C1 segment of cervical spinal cord (tissue), 14 donors: ENCODE data around the gene RAPSN.

ENCODE experiments used
- DNase-seq, 14 donors: peaks; one replicate each; lab custom pipeline; 2025; lab: John Stamatoyannopoulos, UW

RAPSN gene

DNA sequence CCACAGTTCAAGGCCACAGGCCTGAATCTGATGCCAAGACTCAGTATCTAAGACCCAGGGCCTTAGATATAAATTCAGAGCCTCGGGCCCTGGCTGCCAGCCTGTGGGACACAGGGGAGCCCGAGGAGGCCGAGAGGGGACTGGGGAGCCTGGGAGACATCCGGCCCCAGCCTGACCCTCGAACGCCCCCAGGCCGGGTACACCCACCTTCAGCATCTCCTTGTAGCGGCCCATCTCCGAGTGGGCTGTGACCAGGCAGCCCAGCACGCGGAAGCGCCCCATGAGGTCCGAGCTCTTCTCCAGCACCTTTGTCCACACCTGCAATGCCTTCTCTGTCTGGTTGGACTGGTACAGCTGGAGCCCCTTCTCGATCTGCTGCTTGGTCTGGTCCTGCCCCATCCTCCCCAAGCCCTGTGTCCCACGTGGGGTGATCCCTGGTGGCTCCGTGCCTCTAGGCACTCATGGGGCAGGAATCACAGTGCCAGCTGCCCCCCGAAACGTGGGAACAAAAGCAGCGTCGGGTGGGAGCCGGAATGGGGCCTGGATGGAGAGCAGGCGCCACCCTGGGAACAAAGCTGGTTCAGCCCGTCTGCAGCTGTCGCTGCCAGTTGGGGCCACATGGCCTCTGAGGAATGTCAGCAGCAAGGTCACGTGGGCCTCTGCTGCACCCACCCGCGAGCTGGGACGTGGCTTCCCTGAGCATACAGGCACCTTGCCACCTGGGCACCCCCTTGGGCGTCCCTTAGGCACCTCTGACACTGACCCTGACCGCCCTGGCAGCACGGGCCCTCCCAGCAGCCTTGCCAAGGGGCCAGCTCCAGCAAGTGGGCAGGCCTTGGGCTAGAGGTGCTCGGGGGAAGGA, at the start of gene RAPSN:
TSS of gene RAPSN (minus strand) at position 571 of the 862 bp plus-strand sequence. CDS start at position 399, 172 bp downstream.
- no peak for DNase-seq

DNA sequence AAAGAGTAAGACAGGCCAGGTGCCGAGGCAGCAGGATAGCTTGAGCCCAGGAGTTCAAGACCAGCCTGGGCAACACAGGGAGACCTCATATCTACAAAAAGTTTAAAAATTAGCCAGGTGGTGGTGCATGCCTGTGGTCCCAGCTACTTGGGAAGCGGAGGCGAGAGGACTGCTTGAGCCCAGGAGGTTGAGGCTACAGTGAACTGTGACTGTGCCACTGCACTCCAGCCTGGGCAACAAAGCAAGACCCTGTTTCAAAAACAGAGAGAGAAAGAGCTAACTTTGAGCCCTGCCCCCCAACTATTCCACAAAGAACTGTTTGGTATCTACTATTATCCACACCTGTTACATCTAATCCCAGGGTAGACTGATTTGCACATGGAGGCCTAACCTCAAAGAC, 49.2 kb upstream of the RAPSN start:
- DNase-seq = no peak

DNA sequence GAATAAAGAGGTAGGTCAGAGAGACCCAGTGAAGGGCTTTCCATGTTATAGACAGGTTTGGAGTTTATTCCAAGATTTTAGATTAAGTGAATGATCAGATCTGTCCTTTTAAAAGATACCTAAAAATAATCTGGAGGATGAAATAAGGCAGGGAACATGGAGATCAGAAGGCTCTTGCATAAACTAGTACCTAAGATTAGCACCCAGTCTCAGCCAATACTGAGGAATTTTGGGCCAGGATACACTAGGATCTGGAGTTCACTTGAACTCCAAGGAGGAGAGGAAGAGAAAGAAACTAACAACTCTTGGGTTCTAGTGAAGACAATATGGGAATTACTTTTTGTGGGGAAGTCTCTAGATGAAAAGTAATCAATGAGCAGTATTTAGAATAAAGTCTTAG, 47.9 kb upstream of the RAPSN start:
- no peak for DNase-seq

DNA sequence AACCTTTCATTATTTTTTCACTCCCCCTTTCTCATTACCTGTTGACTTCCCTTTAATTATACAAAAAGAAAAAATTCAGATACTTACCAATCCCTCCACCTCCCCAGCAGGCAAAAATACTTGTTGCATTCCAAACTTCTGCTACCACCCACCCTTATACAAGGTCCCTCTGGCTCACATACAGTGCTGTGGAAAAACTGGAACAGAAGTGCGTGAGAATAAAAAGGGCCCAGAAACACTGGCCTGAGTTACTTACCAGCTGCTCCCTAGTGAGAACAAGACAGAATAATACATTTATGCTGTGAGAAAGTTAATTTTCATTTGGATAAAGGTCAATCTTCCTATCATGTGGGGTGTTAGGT, 46.9 kb upstream of the RAPSN start:
- no peak for DNase-seq

DNA sequence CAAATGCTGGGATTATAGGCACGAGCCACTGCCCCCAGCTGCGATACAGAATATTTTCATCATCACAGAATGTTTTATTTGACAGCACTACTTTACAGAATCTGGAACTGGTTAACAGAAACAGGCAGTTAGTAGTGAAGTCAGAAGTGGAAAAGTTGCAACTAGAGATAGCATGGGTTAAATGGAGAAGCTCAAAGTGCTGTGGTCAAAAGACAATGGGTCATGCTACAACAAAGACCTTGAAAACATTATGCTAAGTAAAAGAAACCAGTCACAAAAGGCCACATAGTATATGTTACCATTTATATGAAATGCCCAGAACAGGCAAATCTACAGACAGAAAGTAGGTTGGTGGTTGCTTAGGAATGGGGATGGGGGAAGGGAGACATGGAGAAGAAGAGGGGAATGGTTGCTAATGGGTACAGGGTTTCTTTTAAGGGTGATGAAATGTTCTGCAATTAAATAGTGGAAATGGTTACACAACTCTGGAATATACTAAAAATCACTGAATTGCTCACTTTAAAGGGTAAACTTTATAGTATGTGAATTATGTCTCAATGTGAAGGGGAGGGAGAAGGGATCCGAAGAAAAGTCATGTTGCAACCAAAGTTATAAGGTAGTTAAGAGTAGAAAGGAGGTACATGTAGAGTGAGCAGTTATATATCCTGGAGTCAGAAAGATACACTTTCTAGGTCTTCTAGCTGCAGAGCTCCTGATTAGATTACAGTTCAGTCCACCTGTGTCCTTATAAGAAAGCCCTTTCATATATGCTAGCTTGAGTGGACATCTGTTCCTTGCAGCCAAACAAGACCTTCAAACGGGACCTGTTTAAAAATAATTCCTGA, 46.3 kb upstream of the RAPSN start:
- DNase-seq = no peak

DNA sequence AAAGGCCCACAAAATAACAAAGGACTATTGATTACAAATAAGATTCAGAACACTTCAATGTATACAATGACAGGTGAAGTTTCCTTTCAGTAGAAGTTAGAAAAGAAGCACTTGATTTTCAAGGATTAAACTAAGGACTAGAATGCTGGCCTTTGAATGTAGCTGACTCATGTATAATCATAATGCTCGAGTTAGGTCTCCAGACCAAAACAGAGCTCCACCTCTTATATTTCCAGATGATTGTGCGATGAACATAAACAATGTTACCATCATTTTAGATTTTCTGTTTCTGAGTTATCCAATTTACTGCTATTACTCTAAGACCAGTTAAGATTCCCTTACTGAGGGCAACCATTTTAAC, 40.4 kb upstream of the RAPSN start:
- DNase-seq = no peak

DNA sequence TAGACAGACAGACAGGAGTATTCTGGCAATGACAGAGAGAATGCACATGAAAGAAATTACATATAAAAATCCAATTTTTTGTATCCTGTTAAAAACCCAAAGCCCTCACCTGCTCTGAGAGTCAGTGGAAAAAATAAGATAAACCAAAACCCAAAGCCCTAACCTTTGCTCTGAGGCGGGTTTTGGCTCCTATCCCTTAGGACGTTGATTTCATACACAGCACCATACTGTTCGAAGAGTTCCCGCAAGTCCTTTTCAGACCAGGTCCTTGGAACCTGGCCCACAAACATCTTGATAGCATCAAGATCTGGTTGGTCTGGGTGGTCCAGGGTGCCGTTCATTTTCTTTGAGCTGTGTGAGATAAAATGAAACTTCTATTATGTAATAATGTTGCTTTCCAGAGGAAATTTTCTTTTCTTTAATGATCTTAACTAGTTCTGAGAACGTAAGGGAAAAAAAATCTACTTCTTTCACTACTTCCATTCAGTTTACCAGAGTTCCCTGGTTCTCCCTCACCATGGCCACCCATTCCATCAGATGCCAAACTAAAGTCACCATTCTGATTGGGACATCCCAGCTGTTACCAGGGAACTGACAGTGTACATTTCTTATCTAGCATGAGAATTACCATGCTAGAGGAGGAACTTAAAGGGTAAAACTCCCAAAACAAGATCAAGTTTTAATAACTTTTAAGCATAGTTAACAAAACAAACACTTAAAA, 39.9 kb upstream of the RAPSN start:
- no peak for DNase-seq

DNA sequence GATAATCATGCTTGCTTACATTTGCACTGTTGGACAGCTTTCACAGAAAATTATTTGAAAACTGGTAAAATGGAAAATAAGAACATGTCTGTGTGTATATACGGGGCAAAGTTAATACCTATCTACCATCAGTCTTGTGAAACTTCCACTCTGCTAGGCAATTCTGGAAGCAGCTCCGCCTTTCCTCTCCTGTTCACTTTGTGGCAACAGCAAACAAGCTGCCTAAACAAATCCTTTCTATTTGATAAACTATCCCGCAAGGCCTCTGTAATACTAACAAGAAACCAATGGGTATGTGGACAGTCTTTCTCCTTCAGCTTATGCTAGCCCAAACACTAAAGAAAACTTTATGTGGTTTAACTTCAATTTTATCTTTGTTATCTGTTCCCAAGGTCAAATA, 39.2 kb upstream of the RAPSN start:
- no peak for DNase-seq

DNA sequence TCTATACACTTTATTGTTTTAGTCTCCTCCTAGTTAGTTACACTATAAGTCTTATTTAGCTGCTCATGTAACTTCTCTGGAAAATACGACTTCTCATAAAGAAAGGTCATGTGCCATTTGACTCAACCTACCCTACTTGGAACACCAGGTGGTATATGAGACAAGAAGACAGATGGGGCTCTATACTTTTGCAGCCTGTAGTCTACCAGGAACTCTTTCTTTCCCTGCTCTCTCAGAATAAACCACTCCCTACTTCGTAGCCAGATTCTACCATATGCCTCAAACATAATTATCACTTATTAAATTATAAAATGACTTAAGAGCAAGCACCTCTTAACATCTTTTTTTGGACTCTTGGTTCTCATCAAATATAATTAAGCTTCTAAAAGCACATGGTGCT, 38.5 kb upstream of the RAPSN start:
- no peak for DNase-seq

DNA sequence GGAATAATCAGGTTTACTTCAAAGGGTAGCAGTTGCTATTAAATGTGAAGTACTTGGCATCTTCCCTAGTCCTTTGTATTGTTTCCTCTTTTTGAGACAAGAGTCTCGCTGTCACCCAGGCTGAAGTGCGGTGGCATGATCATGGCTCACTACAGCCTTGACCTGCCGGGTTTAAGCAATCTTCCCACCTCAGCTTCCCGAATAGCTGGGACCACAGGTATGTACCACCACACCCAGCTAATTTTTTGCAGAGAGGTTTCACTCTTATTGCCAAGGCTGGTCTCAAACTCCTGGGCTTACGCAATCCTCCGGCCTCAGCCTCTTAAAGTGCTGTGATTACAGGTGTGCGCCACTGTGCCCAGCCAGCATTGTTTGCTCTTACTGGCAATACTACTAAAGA, 36.2 kb upstream of the RAPSN start:
- no peak for DNase-seq

DNA sequence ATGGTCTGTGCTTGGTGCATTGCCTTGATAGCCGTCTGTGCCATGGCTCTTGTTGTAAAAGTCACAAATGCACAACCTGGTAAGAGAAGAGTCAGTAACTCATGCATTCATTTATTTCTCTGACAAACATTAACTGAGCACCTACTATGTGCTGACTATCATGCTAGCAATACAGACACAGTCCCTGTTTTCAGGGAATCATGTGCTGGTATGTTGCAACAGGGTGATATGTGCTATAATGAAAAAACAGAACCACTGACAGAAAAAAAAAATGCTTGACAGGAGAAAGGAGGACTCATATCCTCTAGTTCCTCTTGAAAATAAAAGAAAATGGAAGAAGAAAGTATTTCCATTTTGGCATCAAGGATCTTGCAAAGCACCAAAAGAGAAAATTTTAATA, 34.5 kb upstream of the RAPSN start:
- no peak for DNase-seq

DNA sequence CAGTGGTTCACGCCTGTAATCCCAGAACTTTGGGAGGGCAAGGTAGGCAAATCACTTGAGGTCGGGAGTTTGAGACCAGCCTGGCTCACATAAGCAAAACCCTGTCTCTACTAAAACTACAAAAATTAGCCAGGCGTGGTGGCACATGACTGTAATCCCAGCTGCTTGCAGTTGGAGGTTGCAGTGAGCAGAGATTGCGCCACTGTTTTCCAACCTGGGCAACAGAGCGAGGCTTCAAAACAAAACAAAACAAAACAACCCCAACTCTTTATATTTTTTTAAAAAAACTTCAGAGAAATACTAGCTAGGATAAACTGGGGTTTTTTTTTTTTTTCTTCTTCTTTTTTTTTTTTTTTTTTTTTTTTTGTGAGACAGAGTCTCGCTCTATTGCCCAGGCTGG, 31.8 kb upstream of the RAPSN start:
- no peak for DNase-seq

DNA sequence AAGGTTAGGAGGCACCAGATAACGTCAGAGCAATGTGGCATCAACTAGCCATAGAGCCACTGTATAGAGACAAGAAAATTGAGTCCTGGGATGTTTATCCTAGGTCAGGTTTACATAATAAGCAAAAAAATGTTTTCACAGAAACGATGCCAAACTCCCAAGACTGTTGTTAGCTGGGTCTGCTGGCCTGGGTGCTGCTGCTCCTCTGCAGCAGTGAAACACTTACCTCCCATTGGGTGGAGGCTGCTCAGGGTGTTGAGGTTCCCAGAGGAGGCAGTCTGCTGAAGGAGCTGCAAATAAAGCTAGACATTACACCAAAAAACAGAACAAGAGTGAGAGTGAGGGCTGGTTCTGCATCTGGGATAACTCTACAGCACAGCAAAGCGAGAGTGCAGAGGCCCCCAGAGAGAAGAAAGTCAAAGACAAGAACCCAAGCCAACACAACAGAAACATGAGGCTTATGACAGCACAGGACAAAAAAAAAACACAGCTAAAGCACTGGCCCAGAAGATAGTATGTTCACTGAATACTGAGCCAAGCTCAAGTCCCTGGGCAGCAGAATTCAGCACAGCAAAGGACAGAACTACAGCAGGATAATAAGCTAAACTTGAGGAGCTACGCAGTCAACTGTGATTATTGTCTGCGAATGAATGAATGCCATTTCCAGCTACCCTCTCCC, 29.9 kb upstream of the RAPSN start:
- no peak for DNase-seq

DNA sequence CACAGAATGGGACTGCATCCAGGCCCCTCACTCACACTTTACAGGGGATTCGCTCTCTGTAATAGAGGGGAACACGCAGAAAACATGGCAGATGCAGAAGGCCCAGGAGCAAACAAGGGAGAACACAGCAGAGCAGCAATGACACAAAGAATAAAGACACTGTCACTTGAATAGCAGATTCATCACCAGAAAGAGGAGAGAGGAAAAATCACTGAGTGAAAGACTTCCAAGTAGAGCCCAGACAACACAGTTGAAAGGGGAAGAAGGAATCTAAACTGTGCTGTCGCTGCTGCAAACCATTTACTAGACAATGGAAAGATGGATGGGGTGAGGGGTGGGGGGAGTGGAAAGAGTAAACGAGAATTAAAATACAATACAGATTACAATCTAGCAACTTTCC, 28.8 kb upstream of the RAPSN start:
- no peak for DNase-seq

DNA sequence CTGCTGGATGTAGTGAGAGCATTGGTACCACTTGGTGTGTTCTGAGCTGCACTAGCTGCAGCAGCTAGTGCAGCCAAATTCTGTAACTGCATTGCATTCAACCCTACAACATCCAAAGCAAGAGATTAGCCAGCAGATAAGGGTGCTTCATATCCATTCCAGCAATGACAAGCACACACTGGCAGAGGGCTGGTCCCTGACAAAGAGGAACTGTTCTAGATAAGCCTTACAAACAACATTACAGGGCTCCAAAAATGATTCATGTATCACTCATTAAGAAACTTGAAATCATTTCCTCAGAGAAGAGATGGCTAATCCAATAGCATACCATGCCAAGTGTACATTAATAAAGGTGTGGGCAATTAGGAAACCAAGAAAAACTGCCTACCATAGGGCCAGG, 28.4 kb upstream of the RAPSN start:
- DNase-seq = no peak

DNA sequence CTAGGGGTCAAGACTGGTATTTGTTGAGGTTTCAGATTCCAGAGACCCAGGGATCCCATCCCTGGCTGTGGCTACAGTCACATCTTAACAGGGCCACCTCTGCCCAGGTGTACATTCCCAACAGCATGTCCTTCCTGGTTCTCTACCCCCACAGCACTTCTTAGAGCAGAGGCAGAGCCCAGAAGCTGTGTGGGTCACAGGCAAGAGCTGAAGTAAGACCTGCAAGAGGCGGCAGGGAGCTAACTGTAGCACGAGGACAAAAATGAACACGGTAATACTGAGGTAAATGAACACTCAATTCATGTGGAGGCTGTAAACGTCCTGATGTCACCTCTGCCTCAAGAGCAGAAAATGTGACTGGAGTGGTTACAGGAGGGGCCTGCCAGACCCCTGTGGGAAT, 21.7 kb upstream of the RAPSN start:
- no peak for DNase-seq

DNA sequence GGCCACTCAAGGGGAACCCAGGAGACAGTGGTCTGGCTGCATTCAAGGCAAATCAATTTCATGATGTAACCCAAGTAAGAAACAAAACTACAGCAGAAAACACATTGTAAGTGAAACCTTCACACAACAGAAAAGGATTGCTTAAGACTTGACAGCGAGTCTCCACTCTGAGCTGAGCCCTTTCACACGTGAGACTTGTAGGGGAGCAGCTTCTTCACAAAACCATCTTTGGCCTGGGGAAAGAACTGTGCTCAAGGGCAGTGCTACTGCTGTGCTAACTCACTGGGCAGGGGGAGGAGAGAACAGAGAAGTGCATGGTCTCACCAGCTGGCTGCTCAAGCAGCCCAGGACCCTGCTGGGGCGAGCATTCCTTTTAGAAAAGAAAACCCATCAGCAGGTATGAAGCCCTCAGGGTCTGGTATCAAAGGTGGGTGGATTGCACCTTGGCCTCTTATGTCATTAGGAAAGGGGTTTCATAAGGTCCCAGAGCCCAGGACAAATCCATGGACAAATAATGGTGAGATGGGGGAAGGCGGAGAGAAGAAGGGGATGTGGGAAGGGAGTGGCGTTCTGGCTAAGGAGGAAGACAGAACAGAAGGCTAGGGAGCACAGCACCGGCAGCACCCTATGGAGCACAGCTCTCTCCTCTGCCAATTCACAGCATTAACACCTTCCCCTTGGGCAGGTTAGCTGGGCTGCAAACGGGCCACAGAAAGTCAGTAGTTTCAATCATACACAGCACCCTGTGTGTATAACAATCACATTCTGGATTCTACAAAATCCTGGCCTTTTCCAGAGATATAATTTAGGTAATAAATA, 20.6 kb upstream of the RAPSN start:
- peak in 1 of 14 donors; percentile 87 for DNase-seq

DNA sequence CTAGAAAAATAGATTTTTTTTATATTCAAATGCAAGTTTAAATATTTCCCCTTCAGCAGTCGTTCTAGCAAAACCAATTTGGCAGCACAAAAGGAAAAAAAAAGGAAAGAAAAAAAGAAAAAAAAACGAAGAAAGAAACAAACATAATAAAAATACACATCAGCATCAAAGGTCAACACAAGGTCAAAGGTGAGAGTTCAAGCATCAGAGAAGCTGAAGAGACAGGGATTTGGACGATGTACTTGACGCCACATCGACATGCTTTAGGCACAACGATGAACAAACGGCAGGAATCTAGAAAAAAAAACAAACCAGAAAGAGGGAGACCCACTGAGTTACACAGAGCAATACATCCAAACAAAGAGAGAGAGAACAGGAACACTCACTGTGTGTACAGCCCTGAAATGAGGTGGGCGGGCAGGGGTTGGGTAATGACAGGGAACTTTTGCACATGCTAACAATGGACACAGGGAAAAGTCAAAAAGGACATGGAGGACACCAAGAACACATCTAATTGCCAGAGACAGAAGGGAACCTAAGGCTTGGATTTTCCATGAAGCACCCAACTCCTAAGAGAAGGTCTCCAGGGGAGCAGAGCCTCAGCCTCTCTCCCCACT, 19.8 kb upstream of the RAPSN start:
- DNase-seq = no peak

DNA sequence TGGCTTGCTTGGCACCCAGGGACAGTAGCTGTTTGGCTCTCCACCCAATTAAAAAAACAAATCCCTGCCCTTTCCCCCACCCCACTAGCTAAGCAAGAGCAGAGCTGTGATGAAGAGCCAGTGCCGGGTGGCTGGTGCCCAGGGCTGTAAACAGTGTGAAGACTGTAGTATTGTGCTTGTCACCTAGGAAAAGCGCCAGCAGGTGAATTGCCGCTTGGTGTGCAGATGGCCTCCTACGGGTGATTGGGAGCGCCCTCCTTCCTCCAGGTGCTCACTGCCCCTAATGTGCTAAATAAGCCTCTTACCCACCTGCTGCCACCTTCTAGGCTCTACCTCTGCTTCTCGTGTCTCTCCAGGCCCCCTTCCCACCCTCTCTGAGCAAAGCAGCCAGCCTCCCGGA, 18.4 kb upstream of the RAPSN start:
- DNase-seq = peak in 3 of 14 donors; percentile 37 to 80 (median 38)

DNA sequence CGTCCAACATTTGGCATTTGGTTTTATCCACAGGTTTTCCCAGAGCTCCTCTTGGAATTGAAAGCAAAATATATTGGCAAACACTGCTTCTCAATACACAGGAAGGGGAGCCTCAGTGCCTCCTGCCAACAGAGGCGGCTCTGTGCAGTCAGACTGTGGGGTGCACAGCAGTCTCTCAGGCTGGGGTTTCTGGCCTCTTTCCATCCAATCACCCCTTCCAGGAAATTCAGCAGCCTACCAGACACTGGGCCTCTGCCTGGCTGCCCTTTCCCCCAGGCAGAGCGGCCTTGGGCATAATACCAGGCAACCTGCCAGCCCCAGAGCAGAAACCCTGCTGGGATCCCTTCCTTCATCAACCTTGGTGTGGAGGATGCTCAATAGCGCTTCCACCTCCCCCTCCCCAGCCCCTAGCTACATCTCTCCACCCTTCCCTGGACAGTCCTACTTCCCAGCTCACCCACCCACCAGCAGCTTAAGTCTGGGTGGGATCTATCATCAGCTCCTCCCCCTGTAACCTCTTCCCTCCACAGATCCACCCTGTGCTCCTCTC, 17.8 kb upstream of the RAPSN start:
- peak in 12 of 14 donors; percentile 5 to 77 (median 48) for DNase-seq
